HG03175 (cell line): ENCODE measurements around the gene GSN.

ENCODE experiments used
- ATAC-seq: cut with Tn5 transposase; IDR thresholded peaks from one replicate; pipeline ENCODE4 v1.9.1; 2021; ENCODE audit warnings: mild to moderate bottlenecking, moderate library complexity; ENCODE audit not compliant: unreplicated experiment

GSN gene

GRCh38 chr9:121242959-121243346 is 25.0 kb upstream of the GSN start:
- no peak for ATAC-seq

DNA sequence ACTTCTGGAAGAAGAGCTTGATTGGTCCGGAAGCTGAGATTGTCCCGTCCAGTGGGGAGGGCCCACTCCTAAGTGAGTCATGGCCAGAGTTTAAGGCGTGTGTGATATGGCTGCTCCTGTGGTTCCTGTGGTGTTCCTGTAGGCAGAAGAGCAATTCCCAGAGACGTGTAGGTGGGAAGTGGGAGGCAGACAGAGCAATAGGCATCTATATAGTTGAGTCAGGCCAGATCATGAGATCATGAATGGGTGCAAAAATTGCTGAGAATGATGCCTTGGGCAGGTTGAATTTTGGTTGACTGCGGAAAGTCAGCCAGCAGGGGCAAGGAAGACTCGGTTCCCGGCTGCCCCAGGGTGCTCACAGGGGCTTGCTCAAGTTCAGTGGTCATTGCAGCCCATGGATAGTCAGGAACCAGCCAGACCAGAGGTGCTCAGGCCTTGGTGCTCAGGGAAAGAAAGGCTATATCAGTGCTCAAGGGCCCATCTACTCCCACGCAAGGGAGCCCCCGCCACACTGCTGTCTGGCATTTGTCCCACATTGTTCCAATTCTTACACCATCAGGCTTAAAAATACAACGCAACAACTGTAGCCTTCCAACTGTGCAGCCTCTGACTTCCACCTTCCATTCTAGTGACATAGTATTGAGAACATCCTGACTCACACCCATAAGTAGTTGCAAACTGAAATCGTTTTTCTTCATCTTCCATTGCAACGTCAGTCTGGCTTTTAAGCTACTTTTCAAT is 21.0 kb upstream of the GSN start:
- ATAC-seq = no peak

- ATAC-seq = peak; percentile 43
Observed at GRCh38 chr9:121249563-121249962, 18.4 kb upstream of the GSN start.

DNA sequence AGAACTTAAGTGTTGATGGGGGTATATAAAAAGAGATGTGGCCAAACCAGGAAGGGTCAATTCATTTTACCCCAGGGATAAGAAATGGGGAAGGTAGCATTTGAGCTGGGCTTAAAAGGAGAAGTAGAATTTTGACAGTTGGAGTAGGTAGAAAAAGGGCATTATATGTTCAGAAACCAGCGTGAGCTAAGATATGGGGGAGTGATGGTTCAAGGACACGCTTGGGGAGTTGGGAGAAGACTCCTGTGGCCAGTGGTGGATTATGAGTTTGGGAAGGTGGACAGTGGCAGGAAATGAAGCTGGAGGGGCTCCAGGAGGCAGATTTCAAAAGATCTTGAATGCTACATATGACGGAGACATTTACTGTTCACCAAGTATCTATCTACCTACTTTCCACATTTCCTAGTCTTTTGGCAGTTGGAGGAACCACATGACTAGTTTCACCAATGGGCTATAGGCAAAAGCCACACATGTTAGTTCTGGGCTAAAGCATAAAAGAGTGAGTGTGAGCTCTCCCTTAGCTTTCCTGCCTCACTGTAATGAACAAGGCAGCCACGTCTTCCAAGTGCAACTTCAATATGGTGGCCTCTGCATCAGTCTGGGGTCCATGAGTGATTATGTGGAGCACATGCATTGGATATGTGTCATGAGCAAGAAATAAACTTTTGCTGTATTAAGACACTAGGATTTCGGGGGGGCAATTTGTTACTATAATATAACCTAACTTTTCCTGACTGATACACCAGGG is 15.7 kb upstream of the GSN start:
- no peak for ATAC-seq

DNA sequence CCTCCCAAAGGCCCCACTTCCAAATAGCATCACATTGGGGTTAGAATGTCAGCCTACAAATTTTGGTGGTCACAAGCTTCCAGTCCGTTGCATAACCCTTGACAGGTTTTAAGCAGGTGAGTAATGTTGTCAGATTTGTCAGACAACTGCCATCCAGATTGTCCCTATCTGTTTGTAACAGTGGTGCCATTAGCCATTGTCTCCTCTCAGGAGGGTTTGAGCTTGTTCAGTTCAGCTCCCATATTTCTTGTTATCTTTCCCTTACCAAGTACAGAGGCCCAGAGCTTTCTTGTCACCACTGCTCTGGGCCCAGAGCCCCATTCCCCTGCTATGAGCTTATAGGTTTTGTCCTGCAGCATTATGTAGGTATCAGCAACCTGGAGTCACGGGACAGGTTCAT is 14.8 kb upstream of the GSN start:
- ATAC-seq = no peak

- ATAC-seq = no peak
Observed at GRCh38 chr9:121253821-121254501, 14.0 kb upstream of the GSN start.

- ATAC-seq = no peak
Observed at GRCh38 chr9:121259498-121259897, 8.5 kb upstream of the GSN start.

- no peak for ATAC-seq
Observed at GRCh38 chr9:121259935-121260334, 8.0 kb upstream of the GSN start.

GRCh38 chr9:121260457-121261106 is 7.4 kb upstream of the GSN start:
- no peak for ATAC-seq

DNA sequence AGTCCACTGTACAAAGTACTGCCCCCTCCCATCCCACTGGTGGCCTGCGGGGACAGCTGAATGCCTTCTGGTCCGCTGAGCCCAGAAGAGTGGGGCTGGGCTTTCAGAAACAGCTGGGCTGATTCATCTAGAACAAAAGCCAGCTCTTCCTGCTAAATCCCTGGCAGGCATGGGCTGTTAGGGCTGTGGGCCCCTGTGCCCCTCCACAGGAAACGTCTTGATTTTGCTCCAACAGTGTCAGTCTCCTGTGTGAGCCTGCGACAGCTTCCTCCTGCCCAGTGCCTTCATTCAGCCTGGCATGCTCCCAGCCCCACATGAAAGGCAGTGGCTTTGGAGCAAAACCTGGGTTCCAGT is 6.9 kb upstream of the GSN start:
- no peak for ATAC-seq

- ATAC-seq = no peak
Observed at GRCh38 chr9:121261755-121262154, 6.2 kb upstream of the GSN start.

DNA sequence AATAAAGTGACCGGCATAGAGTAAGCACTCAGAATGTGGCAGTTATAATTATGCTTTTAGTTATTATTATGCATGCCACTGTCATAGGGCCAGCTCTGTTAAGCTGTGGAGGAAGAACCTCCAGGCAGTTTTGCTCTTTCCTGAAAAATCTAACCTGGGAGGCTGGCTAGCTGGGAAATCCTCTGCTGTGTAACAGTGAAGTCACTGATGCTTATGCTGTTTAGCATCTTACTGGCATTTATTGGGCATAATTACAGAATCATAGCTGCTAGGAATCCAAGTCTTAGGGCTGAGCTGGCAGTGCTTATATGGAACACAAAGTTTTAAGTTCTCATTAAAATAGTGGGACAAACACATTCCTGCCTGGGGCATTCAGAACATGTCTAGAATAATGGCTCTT is 5.5 kb upstream of the GSN start:
- no peak for ATAC-seq

DNA sequence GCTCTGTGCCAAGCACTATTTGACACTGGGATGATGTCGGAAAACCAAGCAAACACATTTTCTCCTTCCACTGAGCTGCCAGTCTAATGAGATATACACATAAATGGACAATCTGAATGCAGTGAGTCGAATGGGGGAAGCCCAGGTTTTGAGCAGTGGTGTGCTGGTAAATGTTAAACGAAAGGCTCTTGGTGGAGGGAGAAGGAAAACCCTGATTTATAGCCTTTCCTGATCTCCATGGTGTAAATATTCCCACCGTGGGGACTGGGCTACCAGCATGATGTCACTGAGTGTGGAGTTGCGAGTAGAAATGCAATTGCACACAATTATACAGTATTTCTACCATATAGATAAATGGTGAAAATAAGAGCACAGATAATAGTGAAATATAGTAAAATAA is 5.0 kb upstream of the GSN start:
- ATAC-seq = no peak

GRCh38 chr9:121266356-121266755 is 1.6 kb upstream of the GSN start:
- ATAC-seq = no peak

DNA sequence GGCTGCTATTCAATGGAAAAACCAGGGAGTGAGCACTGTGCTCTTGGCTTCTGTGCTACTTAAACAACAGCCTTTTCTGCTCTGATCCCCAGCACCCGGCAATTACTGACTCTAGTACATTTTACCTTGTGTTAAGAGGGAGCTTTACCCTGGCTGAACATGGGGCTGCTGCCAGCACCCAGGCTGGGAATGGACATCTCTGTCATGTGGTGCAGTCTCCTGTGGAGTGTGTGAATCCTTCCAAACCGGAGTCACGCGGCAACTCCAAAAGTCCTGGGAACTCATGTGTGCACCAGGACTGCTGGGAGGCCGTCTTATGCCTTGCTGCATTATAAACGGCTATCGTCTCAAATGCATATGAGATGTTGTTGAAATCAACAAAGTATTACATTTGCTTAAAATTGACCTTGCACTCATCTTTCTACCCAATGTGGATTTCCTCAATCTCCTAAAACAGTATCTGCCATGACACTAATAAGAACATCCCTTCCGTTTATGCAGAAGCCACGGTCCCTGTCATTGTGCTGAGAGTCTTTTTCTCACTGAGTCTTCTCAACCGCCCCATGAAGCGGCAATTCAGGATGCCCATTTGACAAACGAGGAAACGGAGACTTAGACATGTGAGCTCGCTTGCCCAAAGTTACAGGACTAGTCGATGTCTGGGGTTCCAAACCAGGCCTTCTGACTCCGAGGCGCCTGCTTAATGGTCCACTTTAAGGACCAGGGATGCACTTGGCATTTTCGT is 884 bp upstream of the GSN start:
- ATAC-seq = no peak

DNA sequence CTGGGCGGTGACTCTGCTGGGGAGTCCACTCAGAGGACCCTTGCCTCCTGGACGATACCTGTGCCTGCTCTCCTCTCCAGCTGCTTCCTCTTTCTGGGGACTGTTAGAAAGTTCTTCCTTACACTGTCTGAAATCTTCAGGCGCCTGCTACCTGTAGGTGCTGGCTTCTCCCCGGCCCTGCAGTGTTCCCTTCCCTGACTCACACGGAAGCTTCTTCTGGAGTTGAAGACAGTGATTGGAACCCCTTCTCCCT is 562 bp downstream of the GSN start:
- peak; percentile 47 for ATAC-seq

DNA sequence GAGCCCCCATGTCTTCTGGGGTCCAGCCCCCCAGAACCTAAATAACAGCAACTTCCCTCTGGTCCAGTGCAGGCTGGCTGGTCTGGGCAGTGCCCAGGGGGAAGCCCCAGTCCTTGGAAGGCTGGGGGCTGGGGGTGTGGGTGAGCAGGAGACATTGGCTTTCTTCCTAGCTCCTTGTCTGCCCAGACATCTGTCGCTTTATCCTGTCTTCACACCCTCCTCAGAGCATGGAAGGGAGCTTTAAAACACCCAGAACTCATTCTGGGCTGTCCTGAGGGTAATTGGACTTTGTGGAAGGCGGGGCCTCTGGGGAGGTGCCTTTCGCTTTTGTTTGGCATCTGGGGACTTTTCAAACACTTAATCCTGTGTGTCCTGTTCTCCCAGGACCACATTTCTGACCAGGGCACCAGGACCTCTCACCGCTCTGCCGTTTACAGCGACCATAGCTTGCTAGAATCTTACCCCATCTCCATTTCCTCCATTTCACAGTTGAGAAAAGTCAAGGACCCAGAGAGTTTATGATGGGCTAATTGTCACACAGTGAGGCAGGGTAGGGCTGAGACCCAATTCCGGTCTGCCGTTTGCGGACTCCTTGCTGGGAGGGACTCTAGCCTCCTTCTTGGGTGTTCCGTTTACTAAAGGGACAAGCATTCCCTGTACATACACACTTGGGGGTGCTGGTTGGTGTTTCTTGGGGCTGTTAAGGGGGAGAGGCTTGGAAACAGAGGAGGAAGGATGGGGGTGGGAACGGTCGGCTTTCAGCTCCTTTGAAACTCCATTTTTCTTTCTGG is 1.1 kb downstream of the GSN start:
- ATAC-seq = peak; percentile 7

DNA sequence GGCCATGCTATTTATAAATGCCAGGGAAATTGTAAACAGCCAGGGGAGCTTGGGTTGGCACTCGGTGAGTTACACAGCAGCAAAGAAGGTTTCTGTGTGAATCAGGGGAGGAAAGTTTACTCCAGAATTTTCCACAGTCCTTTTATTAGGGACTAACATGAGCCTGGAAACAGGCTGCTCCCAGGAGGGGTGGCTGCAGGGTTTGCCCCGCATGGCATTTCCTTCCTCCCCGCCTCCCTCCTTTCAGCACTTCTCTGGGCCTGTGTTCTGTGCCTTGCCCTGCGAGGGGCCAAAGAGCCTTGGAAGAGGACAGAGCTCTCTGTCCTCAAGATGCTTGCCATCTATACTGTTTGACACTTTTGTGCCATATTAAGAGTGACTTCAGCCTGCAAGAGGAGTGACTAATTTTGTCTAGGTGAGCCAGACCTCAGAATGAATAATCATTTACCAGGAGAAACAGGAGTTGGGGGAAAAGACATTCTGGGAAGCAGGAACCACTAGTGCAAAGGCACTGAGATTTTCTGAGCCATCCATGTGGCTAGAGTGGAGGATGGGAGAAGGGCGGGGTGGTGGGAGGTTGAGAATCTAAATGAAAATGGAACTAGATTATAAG is 1.8 kb downstream of the GSN start:
- ATAC-seq = no peak

DNA sequence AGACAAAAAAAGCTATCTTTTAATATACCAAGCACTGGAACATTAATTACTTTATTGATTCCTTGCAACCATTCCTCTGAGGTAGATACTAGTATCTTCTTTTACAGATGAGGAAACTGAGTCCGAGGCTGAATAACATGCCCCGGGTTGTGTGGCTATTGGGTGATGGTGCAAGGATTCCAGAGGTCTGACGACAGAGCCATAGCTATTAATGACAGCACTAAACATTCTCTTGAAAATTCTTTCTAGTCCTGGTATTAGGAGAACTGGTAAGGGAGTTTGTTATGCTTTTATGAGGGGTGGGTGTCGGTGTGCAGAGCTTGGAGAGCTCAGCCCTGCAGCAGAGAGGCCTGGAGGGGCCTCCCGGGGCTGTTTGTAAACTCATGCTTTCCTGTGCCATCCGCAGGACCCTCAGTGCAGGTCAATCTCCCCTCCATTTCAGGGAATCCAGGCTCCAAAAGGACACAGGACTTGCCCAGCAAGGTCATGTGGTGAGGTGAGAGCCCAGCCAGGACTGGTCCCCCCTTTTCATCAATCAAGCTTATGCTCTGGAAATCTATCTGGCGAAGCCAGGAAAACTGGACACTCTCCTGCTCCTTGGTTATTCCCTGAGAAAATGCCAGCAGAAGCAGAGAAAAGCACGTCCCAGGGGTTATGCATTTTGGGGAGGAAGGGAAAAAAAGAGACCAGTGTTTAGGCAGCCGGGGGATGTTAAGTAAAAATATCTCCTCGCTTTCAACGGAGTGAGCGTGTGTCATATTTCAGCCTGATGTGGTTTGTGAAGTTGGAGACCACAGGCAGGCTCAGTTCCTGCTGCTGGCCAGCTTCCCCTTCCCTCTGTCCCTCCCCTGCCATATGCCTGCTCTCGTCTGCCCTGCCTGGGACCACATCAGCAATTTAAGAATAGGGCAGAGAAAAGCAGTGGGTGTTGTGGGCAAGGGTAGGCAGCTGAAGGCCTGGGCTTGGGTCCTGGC is 3.7 kb downstream of the GSN start:
- no peak for ATAC-seq
